Upper lobe of left lung (tissue), 6 donors: ENCODE measurements around the gene ABL1. TPM values are rescaled to one million over a fixed set of nuclear protein-coding genes. Genes with fewer than 3 reads are reported as not detected.

ENCODE experiments used
- ATAC-seq, 2 donors: fragments of 200-7000 bp; cut with Tn5 transposase; one replicate each; pipeline ENCODE4 v1.9.1; 2022; ENCODE audit warnings: mild to moderate bottlenecking in 2 of 2, moderate library complexity in 2 of 2; ENCODE audit not compliant: low FRiP score in 2 of 2
- DNase-seq, 2 donors: peaks; one replicate each; pipeline ENCODE4 v3.0.0-alpha.2; 2019 to 2020
- H3K27ac ChIP-seq, 4 donors: fragments of 200-600 bp; sonication (generic); one replicate each; pipeline ENCODE4 v1.5.1; 2016 to 2019
- H3K27me3 ChIP-seq, 4 donors: fragments of 200-600 bp; sonication (generic); one replicate each; pipeline ENCODE4 v1.5.1; 2017 to 2019
- H3K36me3 ChIP-seq, 4 donors: fragments of 200-600 bp; sonication (generic); one replicate each; pipeline ENCODE4 v1.5.1; 2016 to 2019
- H3K4me1 ChIP-seq, 4 donors: fragments of 200-600 bp; sonication (generic); one replicate each; pipeline ENCODE4 v1.5.1; 2018 to 2019
- H3K4me3 ChIP-seq, 4 donors: fragments of 200-600 bp; sonication (generic); one replicate each; pipeline ENCODE4 v1.5.1; 2017 to 2019; ENCODE audit warnings: mild to moderate bottlenecking in 2 of 4, moderate library complexity in 1 of 4
- H3K9me3 ChIP-seq, 4 donors: fragments of 200-600 bp; sonication (generic); one replicate each; pipeline ENCODE4 v1.5.1; 2018 to 2019
- CTCF ChIP-seq, 6 experiments: fragments of 450-650 bp in 4 of 6; fragments of 200-600 bp in 2 of 6; sonication (generic) in 2 of 6; IDR thresholded peaks; one replicate each; pipeline ENCODE4 v1.5.1; 2016 to 2019; ENCODE audit warnings: antibody characterized with exemption in 6 of 6
- EP300 ChIP-seq, 4 donors: sonication (generic); formaldehyde crosslinking; IDR thresholded peaks; one replicate each; pipeline ENCODE4 v1.5.1; 2017; ENCODE audit warnings: antibody characterized with exemption in 4 of 4, control low read depth in 2 of 4
- POLR2A ChIP-seq, 4 donors: fragments of 450-650 bp; IDR thresholded peaks; one replicate each; pipeline ENCODE4 v1.5.1; 2016 to 2017; ENCODE audit warnings: antibody characterized with exemption in 4 of 4, mild to moderate bottlenecking in 2 of 4
- POLR2AphosphoS5 ChIP-seq, 2 donors: sonication (generic); formaldehyde crosslinking; IDR thresholded peaks; one replicate each; pipeline ENCODE4 v1.5.1; 2017; ENCODE audit warnings: antibody characterized with exemption in 2 of 2
- WGBS, 2 donors: methylation state at CpG; one replicate each; pipeline ENCODE4 v1.1.5; 2017 to 2018; 5-methylcytosine and 5-hydroxymethylcytosine counted together
- total RNA-seq, 6 donors: library from RNA; depleted of rRNA in 4 of 6; stranded (reverse); fragments of >200 nt in 4 of 6; gene quantifications; one replicate each; pipeline versions ENCODE4 v1.1.0 to v1.2.1, GENCODE V29; 2016 to 2021
- donor health status: DM: no; HTN: no; CAD: no; lungs with moderate emphysema.
- donor health status: DM: no; HTN: yes; CAD: no; lungs with severe emphysema.

The ABL1 gene
- total RNA-seq, 6 donors from 2014 or later = 39.8 to 56.5 (median 47.0) TPM

- Histone ChIP-seq H3K36me3 (peaks cover 28 to 86% (median 76%) of the 10 kb centered on the region in 4 donors), H3K27me3 (no peaks in the 10 kb centered on the region), H3K4me1 (no peaks in the 10 kb centered on the region), H3K4me3 (no peak overlapping the region), H3K9me3 (no peaks in the 10 kb centered on the region), H3K27ac (no peak overlapping the region)
- TF ChIP-seq EP300 (IDR thresholded peaks at IDR 0.05) = no peak
- DNase-seq (no peak), ATAC-seq (no peak)
- 90 to 92% methylated on average over 9 of the region's 9 CpGs for WGBS, 2 donors
These were observed 44.9 kb downstream of the ABL1 start for GRCh38 chr9:130879863-130880411.

- 93 to 96% methylated on average over 8 to 14 of the region's 16 CpGs for WGBS, 2 donors
- Histone ChIP-seq H3K36me3 (peaks cover 31 to 86% (median 77%) of the 10 kb centered on the region in 4 donors), H3K27ac (no peak overlapping the region), H3K27me3 (no peaks in the 10 kb centered on the region), H3K4me3 (no peak overlapping the region), H3K4me1 (no peaks in the 10 kb centered on the region), H3K9me3 (no peaks in the 10 kb centered on the region)
- ATAC-seq (no peak), DNase-seq (no peak)
- TF ChIP-seq CTCF (IDR thresholded peaks at IDR 0.05) (no peak), EP300 (IDR thresholded peaks at IDR 0.05) (no peak), POLR2A (IDR thresholded peaks at IDR 0.05) (no peak), POLR2AphosphoS5 (IDR thresholded peaks at IDR 0.05) (no peak)
These were observed 45.7 kb downstream of the ABL1 start for GRCh38 chr9:130880599-130881220.

GRCh38 chr9:130881516-130881915 lies 46.5 kb downstream of the ABL1 start:
- H3K4me3 ChIP-seq = no peak overlapping the region
- no peak for DNase-seq
- no peaks in the 10 kb centered on the region for H3K27me3 ChIP-seq
- H3K27ac ChIP-seq = no peak overlapping the region
- H3K9me3 ChIP-seq = no peaks in the 10 kb centered on the region
- ATAC-seq = no peak
- 92 to 93% methylated on average over 6 of the region's 6 CpGs for WGBS, 2 donors
- H3K4me1 ChIP-seq = no peaks in the 10 kb centered on the region
- peaks cover 35 to 88% (median 82%) of the 10 kb centered on the region in 4 donors for H3K36me3 ChIP-seq
- TF ChIP-seq POLR2AphosphoS5 (IDR thresholded peaks at IDR 0.05) (no peak), EP300 (IDR thresholded peaks at IDR 0.05) (no peak)

- Histone ChIP-seq H3K9me3 (no peaks in the 10 kb centered on the region), H3K36me3 (peaks cover 35 to 99% (median 90%) of the 10 kb centered on the region in 4 donors), H3K4me1 (no peaks in the 10 kb centered on the region), H3K4me3 (no peak overlapping the region), H3K27me3 (no peaks in the 10 kb centered on the region), H3K27ac (no peak overlapping the region)
- no peak for DNase-seq
- no peak for TF ChIP-seq CTCF (IDR thresholded peaks at IDR 0.05)
- TF ChIP-seq POLR2AphosphoS5 (IDR thresholded peaks at IDR 0.05) = no peak
- TF ChIP-seq EP300 (IDR thresholded peaks at IDR 0.05) = no peak
- 96% methylated on average over 7 to 15 of the region's 15 CpGs for WGBS, 2 donors
- no peak for ATAC-seq
These were observed 47.7 kb downstream of the ABL1 start for GRCh38 chr9:130882696-130883225.

GRCh38 chr9:130883479-130883878 lies 48.4 kb downstream of the ABL1 start:
- 86 to 90% methylated on average over 5 of the region's 5 CpGs for WGBS, 2 donors
- no peaks in the 10 kb centered on the region for H3K27me3 ChIP-seq
- peaks cover 35 to 100% (median 90%) of the 10 kb centered on the region in 4 donors for H3K36me3 ChIP-seq
- no peak overlapping the region for H3K4me3 ChIP-seq
- TF ChIP-seq POLR2AphosphoS5 (IDR thresholded peaks at IDR 0.05) (no peak), EP300 (IDR thresholded peaks at IDR 0.05) (no peak), POLR2A (IDR thresholded peaks at IDR 0.05) (no peak), CTCF (IDR thresholded peaks at IDR 0.05) (no peak)
- no peaks in the 10 kb centered on the region for H3K4me1 ChIP-seq
- no peaks in the 10 kb centered on the region for H3K9me3 ChIP-seq
- no peak for DNase-seq
- no peak for ATAC-seq
- H3K27ac ChIP-seq = no peak overlapping the region
